Esophagus squamous epithelium (tissue), 5 donors: ENCODE measurements around the gene DNAJC4. TPM values are rescaled to one million over a fixed set of nuclear protein-coding genes. Genes with fewer than 3 reads are reported as not detected.

Experiments used
- DNase-seq: peaks from one replicate; lab custom pipeline; 2025; lab: John Stamatoyannopoulos, UW
- H3K27ac ChIP-seq, 4 donors: fragments of 200-600 bp; sonication (generic); one replicate each; pipeline ENCODE4 v1.5.1; 2016 to 2019; ENCODE audit warnings: mild to moderate bottlenecking in 1 of 4
- H3K27me3 ChIP-seq, 4 donors: fragments of 200-600 bp; sonication (generic); 1 replicate in 3 of 4; 2 replicates in 1 of 4; pipeline versions ENCODE4 v1.5.1 to v1.6.0; 2017 to 2021; ENCODE audit warnings: antibody characterized with exemption in 1 of 4
- H3K36me3 ChIP-seq, 3 donors: fragments of 200-600 bp; sonication (generic); one replicate each; pipeline ENCODE4 v1.5.1; 2016 to 2019
- H3K4me1 ChIP-seq, 3 donors: fragments of 200-600 bp; sonication (generic); one replicate each; pipeline ENCODE4 v1.5.1; 2017 to 2019
- H3K4me3 ChIP-seq, 4 donors: fragments of 200-600 bp; sonication (generic); 1 replicate in 3 of 4; 2 replicates in 1 of 4; pipeline ENCODE4 v1.5.1; 2016 to 2019; ENCODE audit warnings: mild to moderate bottlenecking in 2 of 4, moderate library complexity in 1 of 4
- H3K9me3 ChIP-seq, 3 donors: fragments of 200-600 bp; sonication (generic); one replicate each; pipeline ENCODE4 v1.5.1; 2016 to 2019
- CTCF ChIP-seq, 6 experiments: fragments of 450-650 bp in 4 of 6; fragments of 200-600 bp in 2 of 6; sonication (generic) in 2 of 6; IDR thresholded peaks; one replicate each; pipeline ENCODE4 v1.5.1; 2016 to 2019; ENCODE audit warnings: antibody characterized with exemption in 6 of 6, mild to moderate bottlenecking in 4 of 6, moderate library complexity in 4 of 6
- POLR2A ChIP-seq, 4 donors: fragments of 450-650 bp; IDR thresholded peaks; one replicate each; pipeline ENCODE4 v1.6.1; 2017; ENCODE audit warnings: antibody characterized with exemption in 4 of 4, mild to moderate bottlenecking in 4 of 4, moderate library complexity in 3 of 4
- WGBS, 2 donors: methylation state at CpG; one replicate each; pipeline ENCODE4 v1.1.5; 2018; 5-methylcytosine and 5-hydroxymethylcytosine counted together
- intact Hi-C: fragments of 100-400 bp; cut with DNase I; formaldehyde crosslinking; loops from one replicate; pipeline ENCODE4 v1.15.0; 2022
- total RNA-seq, 4 donors: library from RNA; depleted of rRNA; stranded (reverse); fragments of >200 nt; gene quantifications; one replicate each; pipeline ENCODE4 v1.1.0, GENCODE V29; 2016
- donor health status: DM: yes; HTN: yes; CAD: no.

The DNAJC4 gene
- total RNA-seq, 4 donors from 2014 or later: 8.9 to 27.1 (median 16.8) TPM

GRCh38 chr11:64253481-64253880, 23.1 kb downstream of the DNAJC4 start:
- peak overlapping the region in 2 of 4 donors; percentile 2 to 5 for H3K27ac ChIP-seq
- DNase-seq: no peak
- WGBS, 2 donors: 42% methylated on average over 3 of the region's 5 CpGs; no CpG with 5 or more reads in 1 of the 2 donors
- H3K4me3 ChIP-seq: peak overlapping the region in 1 of 4 donors; percentile 75
- no peaks in the 10 kb centered on the region for H3K27me3 ChIP-seq
- TF ChIP-seq POLR2A (IDR thresholded peaks at IDR 0.05) (no peak), CTCF (IDR thresholded peaks at IDR 0.05) (no peak)
- H3K9me3 ChIP-seq: no peaks in the 10 kb centered on the region
- peaks cover 21 to 58% (median 33%) of the 10 kb centered on the region in 3 donors for H3K4me1 ChIP-seq
- intact Hi-C loops: no loop called here
- peaks cover 13 to 47% (median 15%) of the 10 kb centered on the region in 3 donors for H3K36me3 ChIP-seq

GRCh38 chr11:64254326-64254725, 24.0 kb downstream of the DNAJC4 start:
- peaks cover 21 to 55% (median 24%) of the 10 kb centered on the region in 3 donors for H3K36me3 ChIP-seq
- intact Hi-C loops: no loop called here
- no peak for DNase-seq

GRCh38 chr11:64255135-64256128, 25.1 kb downstream of the DNAJC4 start:
- H3K4me1 ChIP-seq: peaks cover 21 to 50% (median 32%) of the 10 kb centered on the region in 3 donors
- peaks cover 31 to 66% (median 32%) of the 10 kb centered on the region in 3 donors for H3K36me3 ChIP-seq
- intact Hi-C loops: no loop called here
- no peaks in the 10 kb centered on the region for H3K27me3 ChIP-seq
- no peak for TF ChIP-seq CTCF (IDR thresholded peaks at IDR 0.05)
- 80 to 86% methylated on average over 5 to 22 of the region's 35 CpGs for WGBS, 2 donors
- no peak overlapping the region for H3K27ac ChIP-seq
- no peak overlapping the region for H3K4me3 ChIP-seq
- DNase-seq: no peak
- no peaks in the 10 kb centered on the region for H3K9me3 ChIP-seq

More at GRCh38 chr11:64254326-64254725, 24.0 kb downstream of the DNAJC4 start:
- no peaks in the 10 kb centered on the region for H3K9me3 ChIP-seq
- no peaks in the 10 kb centered on the region for H3K27me3 ChIP-seq
- TF ChIP-seq CTCF (IDR thresholded peaks at IDR 0.05) (no peak), POLR2A (IDR thresholded peaks at IDR 0.05) (no peak)
- H3K4me3 ChIP-seq: no peak overlapping the region
- peaks cover 21 to 58% (median 33%) of the 10 kb centered on the region in 3 donors for H3K4me1 ChIP-seq
- no peak overlapping the region for H3K27ac ChIP-seq
- no CpG with 5 or more reads among the region's 7 CpGs for WGBS, 2 donors

GRCh38 chr11:64256300-64256699, 26.0 kb downstream of the DNAJC4 start:
- WGBS, 2 donors: 89% methylated on average over 8 of the region's 15 CpGs; no CpG with 5 or more reads in 1 of the 2 donors
- Histone ChIP-seq H3K27ac (no peak overlapping the region), H3K36me3 (peaks cover 32 to 75% (median 34%) of the 10 kb centered on the region in 3 donors), H3K27me3 (no peaks in the 10 kb centered on the region), H3K9me3 (no peaks in the 10 kb centered on the region), H3K4me1 (peaks cover 16 to 41% (median 24%) of the 10 kb centered on the region in 3 donors), H3K4me3 (no peak overlapping the region)
- intact Hi-C loops: no loop called here
- DNase-seq: no peak
- TF ChIP-seq POLR2A (IDR thresholded peaks at IDR 0.05) (no peak), CTCF (IDR thresholded peaks at IDR 0.05) (no peak)

GRCh38 chr11:64258356-64258755, 28.0 kb downstream of the DNAJC4 start:
- no peak overlapping the region for H3K4me3 ChIP-seq
- 85 to 90% methylated on average over 10 to 12 of the region's 24 CpGs for WGBS, 2 donors
- DNase-seq: no peak
- intact Hi-C loops: no loop called here
- H3K4me1 ChIP-seq: peaks cover 4 to 31% (median 8%) of the 10 kb centered on the region in 3 donors
- no peak for TF ChIP-seq CTCF (IDR thresholded peaks at IDR 0.05)
- TF ChIP-seq POLR2A (IDR thresholded peaks at IDR 0.05): no peak
- no peak overlapping the region for H3K27ac ChIP-seq
- no peaks in the 10 kb centered on the region for H3K27me3 ChIP-seq
- peaks cover 44 to 96% (median 52%) of the 10 kb centered on the region in 3 donors for H3K36me3 ChIP-seq
- no peaks in the 10 kb centered on the region for H3K9me3 ChIP-seq
